HepG2 (cell line): ENCODE data around the gene SMIM24. TPM values are rescaled to one million over a fixed set of nuclear protein-coding genes. Genes with fewer than 3 reads are reported as not detected.
A peak's percentile ranks its signal among the peaks of the same experiment; 100 is the strongest.

Experiments
- ATAC-seq: fragments of 200-7000 bp; cut with Tn5 transposase; 3 replicates; pipeline ENCODE4 v1.9.1; 2020; ENCODE audit warnings: mild to moderate bottlenecking, moderate library complexity
- Bru-seq: library from RNA; stranded (reverse); fragments of 400-500 nt; gene quantifications from one replicate; lab custom pipeline; 2021; lab: Mats Ljungman, UMichigan
- BruChase-seq, 2 experiments: library from RNA; stranded (reverse); fragments of 400-500 nt; gene quantifications; one replicate each; lab custom pipeline; 2021; lab: Mats Ljungman, UMichigan
- BruUV-seq: library from RNA; stranded (reverse); fragments of 400-500 nt; replicated peaks from 2 replicates; lab custom pipeline; 2021; lab: Mats Ljungman, UMichigan
- CTCF ChIA-PET: fragments of 300-600 bp; formaldehyde crosslinking; extraction: SDS; loops from one replicate; lab custom pipeline; 2021; ENCODE audit warnings: low total read pairs, inconsistent platforms, low intra/inter-chr PET ratio; lab: Yijun Ruan, JAX
- POLR2A ChIA-PET: fragments of 350-600 bp; sonication (Branson Sonifier 250); formaldehyde crosslinking; loops from one replicate; lab custom pipeline; 2020; ENCODE audit warnings: antibody characterized with exemption, inconsistent platforms; lab: Yijun Ruan, JAX
- DNase-seq: peaks from one replicate; pipeline ENCODE4 v3.0.0-alpha.2; 2015; ENCODE audit warnings: low spot score
- FAIRE-seq: peaks from 3 replicates; lab custom pipeline; 2011; peaks lifted over from hg19 to GRCh38; lab: Jason Lieb, UNC
- H2AFZ ChIP-seq: one replicate; pipeline ENCODE4 v1.6.1; 2011; ENCODE audit warnings: low read length, inconsistent platforms
- H3K27ac ChIP-seq: fragments of 300-600 bp; 3 replicates; pipeline ENCODE4 v1.8.0; 2011; ENCODE audit warnings: mixed run types, mild to moderate bottlenecking, mixed read lengths, low read length, inconsistent platforms; ENCODE audit not compliant: insufficient read depth; ENCODE audit errors: extremely low read length
- H3K27me3 ChIP-seq, 2 experiments: fragments of 200-600 bp in 1 of 2; 2 replicates in 1 of 2; 3 replicates in 1 of 2; pipeline versions ENCODE4 v1.6.0 to v1.8.0; 2011; ENCODE audit warnings: low read length in 2 of 2, mild to moderate bottlenecking in 2 of 2, moderate library complexity in 2 of 2, inconsistent platforms in 1 of 2; ENCODE audit not compliant: insufficient read depth in 2 of 2, control insufficient read depth in 1 of 2
- H3K36me3 ChIP-seq, 2 experiments: fragments of 200-600 bp in 1 of 2; replicated peaks in 1 of 2; 2 replicates in 1 of 2; 3 replicates in 1 of 2; pipeline versions ENCODE4 v1.5.1 to v1.8.0; 2011; ENCODE audit warnings: low read length in 2 of 2, inconsistent platforms in 1 of 2; ENCODE audit not compliant: insufficient read depth in 2 of 2, control insufficient read depth in 1 of 2
- H3K4me1 ChIP-seq: 2 replicates; pipeline ENCODE4 v1.5.1; 2012; ENCODE audit warnings: low read length, inconsistent platforms; ENCODE audit not compliant: insufficient read depth
- H3K4me2 ChIP-seq: 2 replicates; pipeline ENCODE4 v1.6.0; 2011; ENCODE audit warnings: low read depth, low read length, inconsistent platforms
- H3K4me3 ChIP-seq, 3 experiments: fragments of 200-600 bp in 1 of 3; sonication (generic), shearing (Covaris generic) in 1 of 3; replicated peaks in 1 of 3; 2 replicates each; pipeline ENCODE4 v1.5.1; 2011 to 2016; ENCODE audit warnings: low read length in 3 of 3, inconsistent platforms in 2 of 3, low read depth in 2 of 3, mild to moderate bottlenecking in 2 of 3, control low read depth in 1 of 3, mixed read lengths in 1 of 3; ENCODE audit not compliant: insufficient read depth in 1 of 3
- H3K79me2 ChIP-seq: one replicate; pipeline ENCODE4 v1.6.1; 2011; ENCODE audit warnings: low read length, inconsistent platforms; ENCODE audit not compliant: insufficient read depth
- H3K9ac ChIP-seq: 2 replicates; pipeline ENCODE4 v1.6.0; 2011; ENCODE audit warnings: mild to moderate bottlenecking, low read depth, low read length, inconsistent platforms; ENCODE audit not compliant: insufficient read depth
- H3K9me3 ChIP-seq: 2 replicates; pipeline ENCODE4 v1.5.1; 2012; ENCODE audit warnings: mild to moderate bottlenecking, low read length
- H4K20me1 ChIP-seq: 2 replicates; pipeline ENCODE4 v1.6.0; 2011; ENCODE audit warnings: inconsistent platforms, mild to moderate bottlenecking, low read length, moderate library complexity; ENCODE audit not compliant: insufficient read depth
- BRD4 ChIP-seq: sonication (generic); formaldehyde crosslinking; IDR thresholded peaks from 2 replicates; pipeline ENCODE4 v1.4.0; 2020; ENCODE audit warnings: missing genetic modification reagents
- DR1 ChIP-seq: sonication (generic); formaldehyde crosslinking; IDR thresholded peaks from 2 replicates; pipeline ENCODE4 v1.8.0; 2021; ENCODE audit warnings: mild to moderate bottlenecking, missing genetic modification reagents, inconsistent platforms
- KLF12 ChIP-seq: sonication (generic); formaldehyde crosslinking; IDR thresholded peaks from 2 replicates; pipeline ENCODE4 v1.4.0; 2020; ENCODE audit warnings: missing genetic modification reagents, borderline replicate concordance
- NFYB ChIP-seq: sonication (generic); formaldehyde crosslinking; IDR thresholded peaks from 2 replicates; pipeline ENCODE4 v1.4.0; 2020; ENCODE audit warnings: missing genetic modification reagents
- NONO ChIP-seq, 2 experiments: fragments of 450-650 bp in 1 of 2; sonication (generic) in 1 of 2; formaldehyde crosslinking in 1 of 2; IDR thresholded peaks in 1 of 2; conservative IDR thresholded peaks in 1 of 2; 2 replicates each; pipeline versions ENCODE4 v1.6.1 to v1.8.0; 2017 to 2022; ENCODE audit warnings: mild to moderate bottlenecking in 1 of 2, missing genetic modification reagents in 1 of 2, moderate library complexity in 1 of 2
- TBX3 ChIP-seq: fragments of 450-650 bp; IDR thresholded peaks from 2 replicates; pipeline ENCODE4 v1.6.1; 2017; ENCODE audit warnings: antibody characterized with exemption, mild to moderate bottlenecking, inconsistent platforms, borderline replicate concordance
- TFDP2 ChIP-seq: sonication (generic); formaldehyde crosslinking; IDR thresholded peaks from 2 replicates; pipeline ENCODE4 v1.4.0; 2020; ENCODE audit warnings: missing genetic modification reagents
- ZMYM3 ChIP-seq: sonication (generic); formaldehyde crosslinking; IDR thresholded peaks from 2 replicates; pipeline ENCODE4 v1.5.1; 2020; ENCODE audit warnings: mild to moderate bottlenecking, missing genetic modification reagents
- ZNF569 ChIP-seq: sonication (generic); formaldehyde crosslinking; IDR thresholded peaks from 2 replicates; pipeline ENCODE4 v1.5.0; 2020; ENCODE audit warnings: mild to moderate bottlenecking, missing genetic modification reagents, moderate library complexity, borderline replicate concordance
- WGBS: methylation state at CpG from one replicate; pipeline ENCODE4 v1.1.6; 2017; ENCODE audit warnings: low lambda C conversion rate; 5-methylcytosine and 5-hydroxymethylcytosine counted together
- in situ Hi-C: cut with HindIII; loops from 2 replicates; pipeline ENCODE4 v1.10.0; 2017; ENCODE audit warnings: low pct_unique_long_range_greater_than_20kb; ENCODE audit not compliant: extremely low pct_ligation_motif_present
- intact Hi-C: fragments of 100-400 bp; cut with micrococcal nuclease; formaldehyde crosslinking; loops from one replicate; pipeline ENCODE4 v1.10.0; 2022; ENCODE audit not compliant: unreplicated experiment
- long read RNA-seq, 2 experiments: library from RNA in 1 of 2; library from polyadenylated mRNA in 1 of 2; stranded (forward) in 1 of 2; unstranded in 1 of 2; transcript quantifications; one replicate each; pipeline ENCODE4 v2.0.0, GENCODE V29; 2019 to 2022
- polyA minus RNA-seq, 3 experiments: library from RNA; depleted of rRNA, polyadenylated mRNA; stranded (reverse); fragments of >200 nt; gene quantifications; 2 replicates each; pipeline ENCODE4 v1.2.3, GENCODE V29; 2011; ENCODE audit warnings: low replicate concordance in 1 of 3
- polyA plus RNA-seq, 8 experiments: library from polyadenylated mRNA; depleted of rRNA in 3 of 8; stranded (reverse) in 7 of 8; unstranded in 1 of 8; fragments of >200 nt; fragmentation: Illumina TruSeq in 4 of 8; extraction: Trizol in 4 of 8; gene quantifications; 2 replicates each; pipeline versions ENCODE4 v1.2.1 to v1.2.3, GENCODE V29; 2011 to 2016; ENCODE audit warnings: low read depth in 4 of 8, missing spikeins in 1 of 8, mixed read lengths in 1 of 8; ENCODE audit not compliant: insufficient read depth in 1 of 8
- total RNA-seq, 5 experiments: library from RNA; depleted of rRNA; stranded (reverse); fragments of >200 nt; fragmentation: Illumina TruSeq; extraction: Trizol; gene quantifications; 2 replicates each; pipeline ENCODE4 v1.2.3, GENCODE V29; 2016; ENCODE audit warnings: low read depth in 1 of 5
- TF ChIP-seq, protein P1 (sequence below): sonication (generic); formaldehyde crosslinking; IDR thresholded peaks from 2 replicates; pipeline ENCODE4 v1.8.0; 2022; ENCODE audit warnings: low read depth, missing genetic modification reagents

Gene SMIM24
- total RNA-seq (2016; rRNA removed; fragmentation: Illumina TruSeq; extraction: Trizol) (47.4 and 70.6 TPM in 2 replicates), polyA plus RNA-seq (2011; rRNA removed) (9.0 and 11.2 TPM in 2 replicates), polyA minus RNA-seq (2011; rRNA and poly(A)+ RNA removed; ENCODE audit: low replicate concordance) (0.51 and 3.8 TPM in 2 replicates), Bru-seq, nascent RNA (percentile 44 among the genes with signal in this experiment), BruChase-seq, experiment 1, labeled RNA remaining after a 6-hour chase (percentile 58 among the genes with signal in this experiment), BruChase-seq, experiment 2, labeled RNA remaining after a 2-hour chase (percentile 50 among the genes with signal in this experiment)
- 29.6 and 43.2 TPM in 2 replicates for total RNA-seq (2016; cell fraction: cytosol; rRNA removed; fragmentation: Illumina TruSeq; extraction: Trizol; ENCODE audit: low read depth)
- total RNA-seq (2016; cell fraction: insoluble cytoplasmic fraction; rRNA removed; fragmentation: Illumina TruSeq; extraction: Trizol): 47.9 and 76.1 TPM in 2 replicates
- total RNA-seq (2016; cell fraction: membrane; rRNA removed; fragmentation: Illumina TruSeq; extraction: Trizol): 38.7 and 54.4 TPM in 2 replicates
- total RNA-seq (2016; cell fraction: nucleus; rRNA removed; fragmentation: Illumina TruSeq; extraction: Trizol): 42.5 and 49.4 TPM in 2 replicates
- polyA plus RNA-seq (2011; cell fraction: cytosol; rRNA removed): 9.6 and 9.7 TPM in 2 replicates
- polyA plus RNA-seq (2011; cell fraction: nucleus; rRNA removed): 3.7 and 4.5 TPM in 2 replicates
- 11.7 and 27.5 TPM in 2 replicates for polyA plus RNA-seq (2012)
- 59.2 and 77.1 TPM in 2 replicates for polyA plus RNA-seq (2016; cell fraction: cytosol; fragmentation: Illumina TruSeq; extraction: Trizol; ENCODE audit: low read depth)
- 77.8 and 93.1 TPM in 2 replicates for polyA plus RNA-seq (2016; cell fraction: insoluble cytoplasmic fraction; fragmentation: Illumina TruSeq; extraction: Trizol; ENCODE audit: low read depth)
- polyA plus RNA-seq (2016; cell fraction: membrane; fragmentation: Illumina TruSeq; extraction: Trizol; ENCODE audit: low read depth): 72.5 and 86.0 TPM in 2 replicates
- 132 and 146 TPM in 2 replicates for polyA plus RNA-seq (2016; cell fraction: nucleus; fragmentation: Illumina TruSeq; extraction: Trizol; ENCODE audit: insufficient read depth, low read depth)
- 3.0 and 6.0 TPM in 2 replicates for polyA minus RNA-seq (2011; cell fraction: cytosol; rRNA and poly(A)+ RNA removed)
- polyA minus RNA-seq (2011; cell fraction: nucleus; rRNA and poly(A)+ RNA removed): 0.64 and 1.4 TPM in 2 replicates
- long read RNA-seq, experiment 1, transcript SMIM24-201 (4 exons, 1,329 nt): major isoform, 55 of 65 reads
- long read RNA-seq, experiment 1, partial matches to known transcripts: 0 of 65 reads
- long read RNA-seq, experiment 1, other reads (novel, unspliced or antisense): 10 of 65 reads
- long read RNA-seq, experiment 2, transcript SMIM24-201 (4 exons, 1,329 nt): major isoform, 18 of 32 reads
- long read RNA-seq, experiment 2, partial matches to known transcripts: 3 of 32 reads
- long read RNA-seq, experiment 2, other reads (novel, unspliced or antisense): 3 of 32 reads

- DNase-seq: peak; percentile 73
- no peak for TF ChIP-seq NONO (IDR thresholded peaks at IDR 0.05)
- TF ChIP-seq NONO (CRISPR knock-in tag; conservative IDR thresholded peaks at IDR 0.05): peak; percentile 70; the same call in 1 of the 2 replicates
- TF ChIP-seq NFYB (CRISPR knock-in tag): peak; percentile 61
- TF ChIP-seq DR1 (CRISPR knock-in tag): peak; percentile 47; the same call in 1 of the 2 replicates
- 0 out of 2 replicates have a peak, but pooled peaks have one; percentile 47 for TF ChIP-seq BRD4 (CRISPR knock-in tag)
- peak; percentile 47; the same call in 1 of the 2 replicates for TF ChIP-seq ZMYM3 (CRISPR knock-in tag)
- TF ChIP-seq ZNF569 (CRISPR knock-in tag): no peak
- 0 out of 2 replicates have a peak, but pooled peaks have one; percentile 63 for TF ChIP-seq KLF12 (CRISPR knock-in tag)
- TF ChIP-seq, protein P1, sequence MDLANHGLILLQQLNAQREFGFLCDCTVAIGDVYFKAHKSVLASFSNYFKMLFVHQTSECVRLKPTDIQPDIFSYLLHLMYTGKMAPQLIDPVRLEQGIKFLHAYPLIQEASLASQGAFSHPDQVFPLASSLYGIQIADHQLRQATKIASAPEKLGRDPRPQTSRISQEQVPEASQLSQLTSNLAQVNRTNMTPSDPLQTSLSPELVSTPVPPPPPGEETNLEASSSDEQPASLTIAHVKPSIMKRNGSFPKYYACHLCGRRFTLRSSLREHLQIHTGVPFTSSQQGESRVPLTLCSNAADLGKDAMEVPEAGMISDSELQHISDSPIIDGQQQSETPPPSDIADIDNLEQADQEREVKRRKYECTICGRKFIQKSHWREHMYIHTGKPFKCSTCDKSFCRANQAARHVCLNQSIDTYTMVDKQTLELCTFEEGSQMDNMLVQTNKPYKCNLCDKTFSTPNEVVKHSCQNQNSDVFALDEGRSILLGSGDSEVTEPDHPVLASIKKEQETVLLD (CRISPR knock-in tag): no peak
- 0 out of 2 replicates have a peak, but pooled peaks have one; percentile 37 for TF ChIP-seq TFDP2 (CRISPR knock-in tag)
- TF ChIP-seq TBX3: no peak
Measured at GRCh38 chr19:3480383-3481091, at the start of gene SMIM24. Gene SMIM24, minus strand, starts transcription at chr19:3480525. Its CDS starts 62 bp downstream, at chr19:3480463.

More at GRCh38 chr19:3480383-3481091, at the start of gene SMIM24:
- ChIA-PET POLR2A (interaction anchor here (0.6 to 3.0 kb wide), 8 partner anchors 8 to 196 kb away, joined by 3 to 24 read pairs (median 6); partner anchors contain the start of genes DOHH and MFSD12), CTCF (interaction anchor here (1.0 kb wide), 1 partner anchor 154 kb away, joined by 3 read pairs; no protein-coding TSS in a partner anchor)
- Histone ChIP-seq H3K79me2 (no peaks in the 10 kb centered on the region), H3K27me3 (no peaks in the 10 kb centered on the region), H3K4me1 (peaks cover 20% of the 10 kb centered on the region), H3K27ac (peak within 1 kb of the TSS; percentile 45), H3K9ac (0 out of 2 replicates have a peak within 1 kb of the TSS, but pooled peaks have one; percentile 28), H3K4me2 (peak within 1 kb of the TSS; percentile 61), H4K20me1 (no peaks in the 10 kb centered on the region), H3K4me3 (peak within 1 kb of the TSS; percentile 44 to 67 (median 60); a peak in 5 of 6 replicates), H2AFZ (no peak within 1 kb of the TSS), H3K36me3 (no peaks in the 10 kb centered on the region), H3K9me3 (no peaks in the 10 kb centered on the region)
- ATAC-seq (peak; percentile 86), FAIRE-seq (peak; percentile 78)
- intact Hi-C loops: no loop called here
- WGBS: 5% methylated on average over 13 of the region's 27 CpGs
- no TSS peak for BruUV-seq
- in situ Hi-C loops: no loop called here
